Activated T-cell treated with anti-CD3 and anti-CD28 coated beads, Interleukin-2, amount 50 U/mL, for 24 hours (primary cell): ENCODE measurements around the gene LBHD2.

ENCODE experiments used
- DNase-seq: peaks from one replicate; pipeline ENCODE4 v3.0.0-alpha.2; 2020
- H3K27ac Mint-ChIP-seq: 2 replicates; pipeline ENCODE4 v1.8.0; 2020; ENCODE audit warnings: mild to moderate bottlenecking, mixed read lengths
- H3K27me3 Mint-ChIP-seq: 2 replicates; pipeline ENCODE4 v1.8.0; 2020; ENCODE audit warnings: mixed read lengths
- H3K36me3 Mint-ChIP-seq: 2 replicates; pipeline ENCODE4 v1.8.0; 2020; ENCODE audit warnings: low read depth, mixed read lengths
- H3K4me1 Mint-ChIP-seq: 2 replicates; pipeline ENCODE4 v1.8.0; 2020; ENCODE audit warnings: low read depth, mixed read lengths
- H3K4me3 Mint-ChIP-seq: 2 replicates; pipeline ENCODE4 v1.8.0; 2020; ENCODE audit warnings: mild to moderate bottlenecking, moderate library complexity, mixed read lengths
- H3K9me3 Mint-ChIP-seq: 2 replicates; pipeline ENCODE4 v1.8.0; 2020; ENCODE audit warnings: mixed read lengths

LBHD2 gene

GRCh38 chr14:103074729-103075367 is 9.2 kb upstream of the LBHD2 start:
- H3K27ac Mint-ChIP-seq: no peak overlapping the region
- DNase-seq: peak; percentile 46
- H3K27me3 Mint-ChIP-seq: peaks cover 5% of the 10 kb centered on the region
- peaks cover 1% of the 10 kb centered on the region for H3K4me1 Mint-ChIP-seq
- H3K4me3 Mint-ChIP-seq: no peak overlapping the region
- H3K9me3 Mint-ChIP-seq: no peaks in the 10 kb centered on the region
- no peaks in the 10 kb centered on the region for H3K36me3 Mint-ChIP-seq

- no peaks in the 10 kb centered on the region for H3K9me3 Mint-ChIP-seq
- H3K27ac Mint-ChIP-seq: no peak overlapping the region
- H3K4me3 Mint-ChIP-seq: no peak overlapping the region
- peaks cover 5% of the 10 kb centered on the region for H3K27me3 Mint-ChIP-seq
- peak; percentile 74 for DNase-seq
- peaks cover 1% of the 10 kb centered on the region for H3K4me1 Mint-ChIP-seq
- no peaks in the 10 kb centered on the region for H3K36me3 Mint-ChIP-seq
Observed at GRCh38 chr14:103078420-103078749, 5.6 kb upstream of the LBHD2 start.

DNA sequence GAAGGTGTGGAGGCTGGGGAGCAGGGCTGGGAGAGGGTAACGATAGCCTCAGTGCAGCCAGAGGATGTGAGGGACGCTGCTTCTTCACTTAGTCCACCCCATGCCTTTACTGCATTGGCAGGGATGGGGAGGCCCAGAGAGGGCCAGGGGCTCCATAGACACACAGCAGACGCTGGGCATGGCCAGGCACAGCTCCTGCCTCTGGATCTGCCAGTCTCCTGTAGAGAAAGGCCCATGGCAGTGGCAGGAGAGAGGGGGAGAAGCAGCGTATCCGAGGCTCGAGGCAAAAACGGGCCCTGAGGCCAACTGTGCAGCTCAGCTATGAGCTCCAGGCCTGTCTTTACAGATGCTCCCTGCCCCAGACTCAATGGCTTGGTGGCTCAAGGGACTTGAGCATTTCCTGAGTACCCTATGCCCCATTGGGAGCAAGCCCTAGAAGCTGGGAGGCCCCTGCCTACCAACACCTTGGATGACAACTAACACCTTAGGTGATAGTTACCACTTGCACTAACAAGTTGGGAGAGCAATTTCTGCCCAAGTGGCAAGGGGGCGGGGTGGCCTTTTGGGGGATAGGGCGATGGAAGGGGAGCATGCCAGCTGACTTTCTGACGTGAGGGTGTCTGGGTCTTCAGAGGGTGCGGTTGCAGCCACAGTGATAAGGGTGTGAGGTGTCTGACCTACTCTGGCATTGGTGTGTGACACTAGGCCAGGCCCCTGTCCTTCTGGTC is 5.0 kb upstream of the LBHD2 start:
- H3K9me3 Mint-ChIP-seq: no peaks in the 10 kb centered on the region
- no peak overlapping the region for H3K4me3 Mint-ChIP-seq
- no peak overlapping the region for H3K27ac Mint-ChIP-seq
- peaks cover 8% of the 10 kb centered on the region for H3K27me3 Mint-ChIP-seq
- H3K4me1 Mint-ChIP-seq: peaks cover 1% of the 10 kb centered on the region
- no peaks in the 10 kb centered on the region for H3K36me3 Mint-ChIP-seq
- no peak for DNase-seq

DNA sequence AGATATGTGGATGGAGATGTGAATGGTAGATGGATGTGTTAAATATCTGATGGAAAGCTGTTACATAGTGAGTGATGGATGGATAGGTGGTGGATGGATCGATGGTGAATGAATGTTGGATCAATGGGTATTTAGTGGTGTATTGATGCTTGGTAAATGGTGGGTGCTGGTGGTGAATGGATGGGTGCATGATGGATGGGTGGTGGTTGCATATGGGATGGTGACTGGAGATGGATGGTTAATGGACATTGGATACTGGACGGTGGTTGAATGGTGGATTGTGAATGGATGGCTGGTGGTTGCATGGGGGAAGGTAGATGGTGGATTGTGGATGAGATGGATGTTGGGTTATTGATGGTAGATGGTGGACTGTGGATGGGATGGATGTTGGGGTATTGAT is 2.1 kb upstream of the LBHD2 start:
- DNase-seq: no peak
- H3K9me3 Mint-ChIP-seq: no peaks in the 10 kb centered on the region
- peaks cover 22% of the 10 kb centered on the region for H3K27me3 Mint-ChIP-seq
- H3K4me3 Mint-ChIP-seq: no peak overlapping the region
- H3K36me3 Mint-ChIP-seq: no peaks in the 10 kb centered on the region
- no peak overlapping the region for H3K27ac Mint-ChIP-seq
- H3K4me1 Mint-ChIP-seq: no peaks in the 10 kb centered on the region

DNA sequence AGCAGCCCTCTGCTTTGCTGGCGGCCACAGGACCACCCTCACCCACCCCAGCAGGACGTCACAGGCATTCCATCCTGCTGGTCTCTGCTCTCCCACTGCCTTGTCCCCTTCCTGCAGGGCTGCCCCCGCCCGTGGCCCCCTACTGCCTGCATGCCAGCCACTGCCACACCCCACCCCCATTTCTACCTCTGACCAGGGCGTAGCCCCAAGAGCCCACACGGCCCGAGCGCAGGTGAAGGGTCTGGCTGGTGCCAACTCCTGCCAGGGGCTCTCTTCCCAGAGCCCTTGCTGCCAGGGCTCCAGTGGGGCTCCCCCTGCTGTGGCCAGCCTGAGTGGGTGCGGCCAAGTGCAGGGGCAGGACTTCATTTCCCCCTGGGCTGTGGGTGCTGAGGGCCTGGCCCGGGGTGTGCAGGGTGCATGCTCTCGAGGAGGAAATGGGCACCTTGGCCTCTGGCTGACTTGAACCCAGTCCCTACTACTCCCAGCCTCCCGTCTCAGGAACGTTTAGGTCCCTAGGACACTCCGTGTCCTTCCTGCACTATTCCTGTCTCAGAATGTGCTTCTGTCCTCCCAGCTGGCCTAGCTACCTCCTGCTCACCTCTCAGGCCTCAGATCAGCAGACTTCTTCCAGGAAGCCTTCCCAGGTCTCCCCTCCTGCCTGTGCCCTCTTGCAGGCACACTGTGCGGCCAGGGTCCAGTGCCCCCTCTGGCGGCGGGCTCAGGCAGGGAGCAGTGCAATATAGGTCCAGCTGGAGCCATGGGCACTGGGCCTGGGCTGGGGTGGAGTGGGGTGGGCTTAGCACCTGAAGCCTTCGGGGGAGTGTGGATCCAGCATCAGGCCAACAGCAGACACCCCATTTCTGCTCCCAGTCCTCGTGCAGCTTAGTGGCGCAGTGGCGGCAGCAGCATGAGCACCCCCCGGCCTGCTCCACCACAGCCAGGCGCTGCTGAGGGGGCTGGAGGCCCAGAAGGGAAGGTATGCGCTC is 1.4 kb downstream of the LBHD2 start:
- no peaks in the 10 kb centered on the region for H3K9me3 Mint-ChIP-seq
- no peak overlapping the region for H3K4me3 Mint-ChIP-seq
- no peak overlapping the region for H3K27ac Mint-ChIP-seq
- H3K4me1 Mint-ChIP-seq: no peaks in the 10 kb centered on the region
- H3K27me3 Mint-ChIP-seq: peaks cover 27% of the 10 kb centered on the region
- no peak for DNase-seq
- no peaks in the 10 kb centered on the region for H3K36me3 Mint-ChIP-seq

DNA sequence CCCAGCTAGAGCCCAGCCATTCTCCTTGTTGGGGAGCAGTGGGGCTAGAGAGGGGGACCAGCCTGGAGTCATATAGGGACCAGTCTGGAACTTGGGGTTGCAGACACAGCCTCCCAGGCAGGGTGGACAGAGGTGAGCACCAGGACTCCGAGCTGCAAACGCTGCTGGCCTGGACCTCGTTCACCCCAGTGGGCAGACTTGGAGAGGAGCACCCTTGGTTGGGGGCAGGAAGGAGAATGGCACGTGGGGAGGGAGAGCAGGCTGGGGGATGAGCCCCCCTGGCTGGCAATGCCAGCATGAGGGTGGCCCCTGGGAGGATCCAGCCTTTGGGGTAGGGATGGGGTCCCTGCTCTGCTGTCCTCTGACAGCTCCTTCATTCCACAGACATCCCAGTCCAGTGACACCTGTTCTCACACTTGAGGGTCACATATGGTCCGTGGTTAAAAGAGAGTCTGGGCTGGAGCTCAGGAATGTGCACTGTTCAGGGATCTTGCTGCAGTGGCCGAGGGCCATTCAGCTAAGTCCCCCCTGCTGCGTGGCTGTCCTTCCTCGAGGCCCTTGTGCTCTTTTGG is 2.8 kb downstream of the LBHD2 start:
- no peaks in the 10 kb centered on the region for H3K36me3 Mint-ChIP-seq
- peaks cover 6% of the 10 kb centered on the region for H3K4me1 Mint-ChIP-seq
- H3K4me3 Mint-ChIP-seq: no peak overlapping the region
- no peak for DNase-seq
- no peaks in the 10 kb centered on the region for H3K9me3 Mint-ChIP-seq
- H3K27ac Mint-ChIP-seq: no peak overlapping the region
- peaks cover 32% of the 10 kb centered on the region for H3K27me3 Mint-ChIP-seq

GRCh38 chr14:103087343-103087835 is 3.4 kb downstream of the LBHD2 start:
- peaks cover 32% of the 10 kb centered on the region for H3K27me3 Mint-ChIP-seq
- no peak overlapping the region for H3K4me3 Mint-ChIP-seq
- no peaks in the 10 kb centered on the region for H3K9me3 Mint-ChIP-seq
- peaks cover 7% of the 10 kb centered on the region for H3K4me1 Mint-ChIP-seq
- no peak for DNase-seq
- no peak overlapping the region for H3K27ac Mint-ChIP-seq
- no peaks in the 10 kb centered on the region for H3K36me3 Mint-ChIP-seq

DNA sequence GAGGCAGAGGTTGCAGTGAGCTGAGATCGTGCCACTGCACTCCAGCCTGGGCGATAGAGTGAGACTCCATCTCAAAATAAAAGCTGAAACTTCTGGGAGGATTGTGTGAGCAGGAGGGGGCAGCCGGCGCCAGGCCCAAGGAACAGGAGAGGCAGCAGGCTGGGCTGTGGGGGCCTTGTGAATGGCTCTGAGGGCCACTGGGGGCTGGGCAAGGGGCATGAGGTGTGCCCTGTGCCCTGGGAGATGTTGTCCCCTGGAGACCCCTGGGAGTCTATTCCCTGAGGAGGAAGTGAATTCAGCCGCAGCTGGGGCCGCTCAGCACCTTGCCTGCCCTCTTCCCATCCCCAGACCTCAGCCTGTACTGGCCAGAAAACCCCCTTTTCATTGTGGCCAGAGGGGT is 4.9 kb downstream of the LBHD2 start:
- Mint-ChIP-seq H3K27ac (no peak overlapping the region), H3K36me3 (no peaks in the 10 kb centered on the region), H3K9me3 (no peaks in the 10 kb centered on the region), H3K4me1 (peaks cover 7% of the 10 kb centered on the region), H3K4me3 (no peak overlapping the region), H3K27me3 (peaks cover 29% of the 10 kb centered on the region)
- DNase-seq: no peak

- Mint-ChIP-seq H3K27me3 (peaks cover 25% of the 10 kb centered on the region), H3K36me3 (no peaks in the 10 kb centered on the region)
Observed at GRCh38 chr14:103089386-103090335, 5.7 kb downstream of the LBHD2 start.

DNA sequence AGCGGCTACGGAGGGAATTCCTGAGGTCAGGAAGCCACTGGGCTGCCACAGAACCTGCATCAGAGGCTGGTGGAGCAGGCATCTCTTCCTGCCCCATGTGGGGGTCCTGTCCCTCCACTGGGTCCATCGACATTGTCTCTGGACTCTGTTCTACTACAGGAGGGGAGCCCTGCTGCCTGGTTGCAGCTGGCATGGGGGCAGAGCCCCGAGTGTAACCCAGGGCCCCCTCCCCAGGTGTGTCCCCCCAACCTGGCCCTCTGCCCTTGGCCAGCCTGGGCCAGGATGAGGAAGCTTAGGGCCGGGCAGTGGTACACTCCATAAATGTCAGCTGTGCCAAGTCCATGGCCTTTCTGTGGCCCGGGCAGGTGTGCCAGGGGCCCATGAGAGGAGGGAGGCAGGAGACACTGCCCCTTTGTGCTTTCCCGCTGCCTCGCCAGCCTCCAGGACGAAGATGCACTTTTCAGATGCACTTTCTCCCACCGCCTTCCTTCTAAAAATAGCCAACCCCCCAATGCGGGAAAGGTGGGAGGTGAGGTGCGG is 6.5 kb downstream of the LBHD2 start:
- no peak overlapping the region for H3K27ac Mint-ChIP-seq
- peaks cover 18% of the 10 kb centered on the region for H3K27me3 Mint-ChIP-seq
- no peaks in the 10 kb centered on the region for H3K9me3 Mint-ChIP-seq
- H3K36me3 Mint-ChIP-seq: no peaks in the 10 kb centered on the region
- DNase-seq: no peak
- peak overlapping the region; percentile 42 for H3K4me3 Mint-ChIP-seq
- H3K4me1 Mint-ChIP-seq: peaks cover 7% of the 10 kb centered on the region

More at GRCh38 chr14:103089386-103090335, 5.7 kb downstream of the LBHD2 start:
- Mint-ChIP-seq H3K27ac (no peak overlapping the region), H3K9me3 (no peaks in the 10 kb centered on the region), H3K4me1 (peaks cover 7% of the 10 kb centered on the region), H3K4me3 (no peak overlapping the region)
- no peak for DNase-seq

GRCh38 chr14:103091041-103091882 is 7.3 kb downstream of the LBHD2 start:
- no peaks in the 10 kb centered on the region for H3K36me3 Mint-ChIP-seq
- no peaks in the 10 kb centered on the region for H3K9me3 Mint-ChIP-seq
- H3K27ac Mint-ChIP-seq: no peak overlapping the region
- peak overlapping the region; percentile 42 for H3K4me3 Mint-ChIP-seq
- H3K27me3 Mint-ChIP-seq: peaks cover 15% of the 10 kb centered on the region
- peak; percentile 86 for DNase-seq
- peaks cover 7% of the 10 kb centered on the region for H3K4me1 Mint-ChIP-seq

DNA sequence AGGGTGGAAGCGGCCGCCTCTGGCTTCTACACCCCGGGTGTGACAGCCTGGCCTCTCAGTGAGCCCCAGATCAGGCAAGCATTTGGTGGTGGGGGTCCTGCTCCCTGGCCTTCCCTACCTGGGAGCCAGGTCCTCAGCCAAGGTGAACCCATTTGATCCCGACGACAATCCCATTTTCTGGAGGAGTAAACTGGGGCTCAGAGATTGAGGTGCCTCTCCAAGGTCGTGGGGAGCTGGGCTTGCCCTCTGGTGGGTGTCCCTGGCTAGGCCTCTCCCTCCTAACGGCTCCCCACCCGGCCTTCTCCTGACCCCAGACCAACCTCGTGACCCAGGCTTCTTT is 7.8 kb downstream of the LBHD2 start:
- no peak for DNase-seq
- Mint-ChIP-seq H3K36me3 (no peaks in the 10 kb centered on the region), H3K27ac (no peak overlapping the region), H3K9me3 (no peaks in the 10 kb centered on the region), H3K4me3 (peak overlapping the region; percentile 42), H3K27me3 (peaks cover 10% of the 10 kb centered on the region), H3K4me1 (peaks cover 7% of the 10 kb centered on the region)
